Adrenal gland (tissue), 5 donors: Measurements from ENCODE around the gene SZT2.

Experiments
- CTCF ChIP-seq, 6 experiments: fragments of 450-650 bp in 4 of 6; fragments of 200-600 bp in 2 of 6; sonication (generic) in 1 of 6; IDR thresholded peaks; 1 replicate in 5 of 6; 2 replicates in 1 of 6; pipeline versions ENCODE4 v1.5.1 to v1.8.0; 2016 to 2021; ENCODE audit warnings: antibody characterized with exemption in 6 of 6, mild to moderate bottlenecking in 2 of 6, moderate library complexity in 1 of 6
- POLR2A ChIP-seq, 2 donors: fragments of 450-650 bp; IDR thresholded peaks; one replicate each; pipeline ENCODE4 v1.6.1; 2017; ENCODE audit warnings: antibody characterized with exemption in 2 of 2, mild to moderate bottlenecking in 2 of 2, moderate library complexity in 1 of 2
- donor health status: DM: no; HTN: no; CAD: no.

- TF ChIP-seq CTCF (IDR thresholded peaks at IDR 0.05) (no peak), POLR2A (IDR thresholded peaks at IDR 0.05) (no peak)
These were observed 29.1 kb upstream of the SZT2 start for GRCh38 chr1:43360616-43361015.
